WTC11 (cell line): ENCODE results near the gene DGKG. TPM values are rescaled to one million over a fixed set of nuclear protein-coding genes. Genes with fewer than 3 reads are reported as not detected.

Source experiments
- AFF4 ChIP-seq: sonication (generic); formaldehyde crosslinking; IDR thresholded peaks from 2 replicates; pipeline ENCODE4 v1.8.1; 2023; ENCODE audit warnings: mild to moderate bottlenecking, missing genetic modification reagents, borderline replicate concordance
- ATF2 ChIP-seq: sonication (generic); formaldehyde crosslinking; IDR thresholded peaks from 2 replicates; pipeline ENCODE4 v1.8.1; 2022; ENCODE audit warnings: low read depth, missing genetic modification reagents, borderline replicate concordance
- ATF3 ChIP-seq: sonication (generic); formaldehyde crosslinking; conservative IDR thresholded peaks from 2 replicates; pipeline ENCODE4 v1.8.1; 2022; ENCODE audit warnings: mild to moderate bottlenecking, missing genetic modification reagents
- CDX4 ChIP-seq: fragments of 250-450 bp; sonication (Bioruptor Pico); IDR thresholded peaks from 2 replicates; pipeline ENCODE4 v1.9.0; 2021; ENCODE audit warnings: moderate library complexity, mild to moderate bottlenecking, inconsistent platforms, borderline replicate concordance
- EMX1 ChIP-seq: fragments of 250-450 bp; sonication (Bioruptor Pico); IDR thresholded peaks from 2 replicates; pipeline ENCODE4 v1.8.0; 2021; ENCODE audit warnings: mild to moderate bottlenecking
- ETV6 ChIP-seq: sonication (generic); formaldehyde crosslinking; IDR thresholded peaks from 2 replicates; pipeline ENCODE4 v1.8.1; 2022; ENCODE audit warnings: mild to moderate bottlenecking, missing genetic modification reagents
- GRHL2 ChIP-seq: fragments of 250-450 bp; sonication (Bioruptor Pico); IDR thresholded peaks from 2 replicates; pipeline ENCODE4 v1.8.0; 2022; ENCODE audit warnings: mild to moderate bottlenecking, moderate library complexity; ENCODE audit not compliant: insufficient replicate concordance, severe bottlenecking
- HMGXB4 ChIP-seq: sonication (generic); formaldehyde crosslinking; IDR thresholded peaks from 2 replicates; pipeline ENCODE4 v1.8.1; 2023; ENCODE audit warnings: mild to moderate bottlenecking, moderate library complexity, missing genetic modification reagents
- KAT7 ChIP-seq: sonication (generic); formaldehyde crosslinking; IDR thresholded peaks from 2 replicates; pipeline ENCODE4 v1.8.1; 2023; ENCODE audit warnings: missing genetic modification reagents, mild to moderate bottlenecking, borderline replicate concordance
- MAX ChIP-seq: sonication (generic); formaldehyde crosslinking; IDR thresholded peaks from 2 replicates; pipeline ENCODE4 v1.8.0; 2022; ENCODE audit warnings: mild to moderate bottlenecking, missing genetic modification reagents
- MXD4 ChIP-seq: fragments of 250-450 bp; sonication (Bioruptor Pico); IDR thresholded peaks from 2 replicates; pipeline ENCODE4 v1.8.0; 2021; ENCODE audit warnings: mild to moderate bottlenecking, moderate library complexity, borderline replicate concordance
- MYBL2 ChIP-seq: sonication (generic); formaldehyde crosslinking; IDR thresholded peaks from 2 replicates; pipeline ENCODE4 v1.8.1; 2023; ENCODE audit warnings: mild to moderate bottlenecking, moderate library complexity, missing genetic modification reagents
- NFE2L1 ChIP-seq: sonication (generic); formaldehyde crosslinking; IDR thresholded peaks from 2 replicates; pipeline ENCODE4 v1.8.1; 2023; ENCODE audit warnings: missing genetic modification reagents
- NR1H2 ChIP-seq: sonication (generic); formaldehyde crosslinking; IDR thresholded peaks from 2 replicates; pipeline ENCODE4 v1.9.0; 2021; ENCODE audit warnings: mild to moderate bottlenecking, moderate library complexity, missing genetic modification reagents
- OVOL2 ChIP-seq: fragments of 250-450 bp; sonication (Bioruptor Pico); IDR thresholded peaks from 2 replicates; pipeline ENCODE4 v1.9.0; 2021; ENCODE audit warnings: mild to moderate bottlenecking, borderline replicate concordance
- PREB ChIP-seq: sonication (generic); formaldehyde crosslinking; IDR thresholded peaks from 2 replicates; pipeline ENCODE4 v1.8.1; 2022; ENCODE audit warnings: mild to moderate bottlenecking, missing genetic modification reagents, moderate library complexity, borderline replicate concordance
- SMAD3 ChIP-seq: sonication (generic); formaldehyde crosslinking; IDR thresholded peaks from 2 replicates; pipeline ENCODE4 v1.8.0; 2022; ENCODE audit warnings: missing genetic modification reagents, mild to moderate bottlenecking, borderline replicate concordance
- TEAD1 ChIP-seq: sonication (generic); formaldehyde crosslinking; IDR thresholded peaks from 2 replicates; pipeline ENCODE4 v1.8.0; 2022; ENCODE audit warnings: mild to moderate bottlenecking, missing genetic modification reagents
- TEAD4 ChIP-seq: sonication (generic); formaldehyde crosslinking; IDR thresholded peaks from 2 replicates; pipeline ENCODE4 v1.8.0; 2022; ENCODE audit warnings: mild to moderate bottlenecking, missing genetic modification reagents
- TP53 ChIP-seq: sonication (generic); formaldehyde crosslinking; IDR thresholded peaks from 2 replicates; pipeline ENCODE4 v1.8.1; 2023; ENCODE audit warnings: mild to moderate bottlenecking, missing genetic modification reagents
- ZBTB21 ChIP-seq: sonication (generic); formaldehyde crosslinking; IDR thresholded peaks from 2 replicates; pipeline ENCODE4 v1.8.1; 2023; ENCODE audit warnings: mild to moderate bottlenecking, missing genetic modification reagents, borderline replicate concordance
- ZNF425 ChIP-seq: fragments of 250-450 bp; sonication (Bioruptor Pico); conservative IDR thresholded peaks from 2 replicates; pipeline ENCODE4 v1.9.0; 2021; ENCODE audit warnings: mild to moderate bottlenecking
- ZNF512 ChIP-seq: sonication (generic); formaldehyde crosslinking; IDR thresholded peaks from 2 replicates; pipeline ENCODE4 v1.8.1; 2022; ENCODE audit warnings: missing genetic modification reagents, borderline replicate concordance
- total RNA-seq: library from RNA; stranded (reverse); gene quantifications from 3 replicates; pipeline ENCODE4 v1.2.3, GENCODE V29; 2021

DGKG gene
- total RNA-seq, 1 experiment from 2014 or later = 0.92 TPM

GRCh38 chr3:186097663-186098451 lies 264.2 kb downstream of the DGKG start (continued):
- TF ChIP-seq ATF2 (CRISPR knock-in tag) = no peak
- TF ChIP-seq AFF4 = no peak
- no peak for TF ChIP-seq MAX
- no peak for TF ChIP-seq KAT7
- no peak for TF ChIP-seq MXD4
- no peak for TF ChIP-seq GRHL2
- no peak for TF ChIP-seq CDX4 (CRISPR knock-in tag)
- TF ChIP-seq OVOL2 (CRISPR knock-in tag) = no peak
- TF ChIP-seq MYBL2 (CRISPR knock-in tag) = 0 out of 2 replicates have a peak, but pooled peaks have one; percentile 32
- TF ChIP-seq ZBTB21 (CRISPR knock-in tag) = 0 out of 2 replicates have a peak, but pooled peaks have one; percentile 36
- no peak for TF ChIP-seq SMAD3 (CRISPR knock-in tag)
- peak; percentile 53; the same call in 1 of the 2 replicates for TF ChIP-seq ETV6 (CRISPR knock-in tag)
- no peak for TF ChIP-seq NR1H2 (CRISPR knock-in tag)
- TF ChIP-seq ATF3 (CRISPR knock-in tag) = no peak
- no peak for TF ChIP-seq ZNF512
- TF ChIP-seq TEAD4 = no peak
- TF ChIP-seq ZNF425 (CRISPR knock-in tag) = no peak
- TF ChIP-seq HMGXB4 (CRISPR knock-in tag) = no peak
- TF ChIP-seq NFE2L1 (CRISPR knock-in tag) = no peak
- TF ChIP-seq TP53 (CRISPR knock-in tag) = no peak
- peak; percentile 76; the same call in 1 of the 2 replicates for TF ChIP-seq TEAD1 (CRISPR knock-in tag)
- TF ChIP-seq PREB = no peak
- no peak for TF ChIP-seq EMX1
